Measurements from ENCODE around the gene ZBTB32. TPM values are rescaled to one million over a fixed set of nuclear protein-coding genes. Genes with fewer than 3 reads are reported as not detected.

ZBTB32 gene
- total RNA-seq, 6 donors from 2014 or later: 0.20 to 0.55 (median 0.30) TPM; not detected in 3

DNA sequence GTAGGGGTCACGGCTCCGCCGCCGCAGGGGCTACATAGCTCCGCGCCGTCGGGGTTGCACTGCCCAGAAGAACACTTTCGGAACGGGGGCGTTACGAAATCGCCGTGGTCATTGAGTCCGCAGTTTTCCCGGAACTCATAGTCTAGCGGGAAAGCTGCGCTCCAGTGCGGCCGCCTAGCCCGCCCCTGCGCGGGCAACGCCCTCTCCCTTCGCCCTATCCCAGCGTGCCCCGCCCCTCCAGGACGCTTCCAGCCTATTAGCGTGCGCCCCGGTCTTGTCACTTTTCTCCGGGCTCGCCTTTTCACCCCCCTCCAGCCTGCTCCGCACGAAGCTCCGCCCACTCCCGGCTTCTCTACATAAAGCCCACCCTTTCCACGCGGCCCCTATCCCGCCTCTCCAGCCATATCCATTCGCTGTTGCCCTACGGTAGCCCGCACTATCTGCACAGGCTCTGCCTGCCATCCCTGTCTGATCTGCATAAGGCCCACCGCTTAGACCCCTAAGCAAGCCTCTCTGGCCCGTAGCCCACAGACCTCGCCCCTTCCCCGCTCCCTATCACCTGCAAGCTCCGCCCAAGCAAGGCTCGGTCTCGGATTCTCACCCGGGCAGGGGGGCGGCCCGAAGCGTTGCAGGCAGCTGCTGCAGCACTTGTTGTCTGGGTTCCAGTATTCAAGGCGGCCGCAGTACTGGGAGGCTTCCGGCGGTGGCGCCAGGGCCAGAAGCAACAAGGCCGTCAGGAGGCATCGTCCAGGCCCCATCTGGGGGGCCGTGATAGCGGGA is 36.3 kb downstream of the ZBTB32 start:
- H3K36me3 ChIP-seq: peaks cover 2 to 37% (median 28%) of the 10 kb centered on the region in 4 donors
- DNase-seq (peak; percentile 97 to 99), ATAC-seq (ENCODE audit: low FRiP score in 2 of 2) (peak; percentile 90 to 96)
- peaks cover 21 to 47% (median 35%) of the 10 kb centered on the region in 4 donors for H3K4me1 ChIP-seq
- no peaks in the 10 kb centered on the region for H3K27me3 ChIP-seq
- TF ChIP-seq POLR2AphosphoS5 (IDR thresholded peaks at IDR 0.05) (peak; percentile 81 to 87), EP300 (IDR thresholded peaks at IDR 0.05) (peak in 3 of 4 donors; percentile 44 to 90 (median 51)), POLR2A (IDR thresholded peaks at IDR 0.05) (peak in 2 of 4 donors; percentile 27 to 64)
- TF ChIP-seq, protein P1, sequence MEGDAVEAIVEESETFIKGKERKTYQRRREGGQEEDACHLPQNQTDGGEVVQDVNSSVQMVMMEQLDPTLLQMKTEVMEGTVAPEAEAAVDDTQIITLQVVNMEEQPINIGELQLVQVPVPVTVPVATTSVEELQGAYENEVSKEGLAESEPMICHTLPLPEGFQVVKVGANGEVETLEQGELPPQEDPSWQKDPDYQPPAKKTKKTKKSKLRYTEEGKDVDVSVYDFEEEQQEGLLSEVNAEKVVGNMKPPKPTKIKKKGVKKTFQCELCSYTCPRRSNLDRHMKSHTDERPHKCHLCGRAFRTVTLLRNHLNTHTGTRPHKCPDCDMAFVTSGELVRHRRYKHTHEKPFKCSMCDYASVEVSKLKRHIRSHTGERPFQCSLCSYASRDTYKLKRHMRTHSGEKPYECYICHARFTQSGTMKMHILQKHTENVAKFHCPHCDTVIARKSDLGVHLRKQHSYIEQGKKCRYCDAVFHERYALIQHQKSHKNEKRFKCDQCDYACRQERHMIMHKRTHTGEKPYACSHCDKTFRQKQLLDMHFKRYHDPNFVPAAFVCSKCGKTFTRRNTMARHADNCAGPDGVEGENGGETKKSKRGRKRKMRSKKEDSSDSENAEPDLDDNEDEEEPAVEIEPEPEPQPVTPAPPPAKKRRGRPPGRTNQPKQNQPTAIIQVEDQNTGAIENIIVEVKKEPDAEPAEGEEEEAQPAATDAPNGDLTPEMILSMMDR (IDR thresholded peaks at IDR 0.05): peak in 4 of 6 experiments; percentile 16 to 41 (median 20)
- H3K27ac ChIP-seq: peak overlapping the region; percentile 79 to 91 (median 88)
- H3K4me3 ChIP-seq: peak overlapping the region; percentile 68 to 77 (median 74)
- 1% methylated on average over 43 to 55 of the region's 63 CpGs for WGBS, 2 donors
- no peaks in the 10 kb centered on the region for H3K9me3 ChIP-seq

DNA sequence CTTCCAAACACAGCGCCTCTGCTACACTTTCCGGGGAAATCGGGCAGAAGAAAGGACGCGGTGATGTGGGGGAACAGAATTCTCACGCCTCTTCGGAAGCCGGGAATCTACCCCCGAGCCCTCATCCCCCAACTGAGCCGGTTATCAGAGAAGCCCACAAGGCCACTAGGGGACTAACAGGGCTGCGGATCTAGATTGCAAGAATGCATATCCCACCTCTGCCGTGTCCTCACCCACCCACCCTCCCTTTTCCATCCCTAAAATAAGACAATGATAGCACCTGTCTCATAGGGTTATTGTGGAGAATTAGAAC is 36.8 kb downstream of the ZBTB32 start:
- Histone ChIP-seq H3K4me1 (peaks cover 24 to 53% (median 39%) of the 10 kb centered on the region in 4 donors), H3K9me3 (no peaks in the 10 kb centered on the region), H3K27ac (peak overlapping the region; percentile 79 to 91 (median 88)), H3K27me3 (no peaks in the 10 kb centered on the region), H3K4me3 (peak overlapping the region; percentile 68 to 77 (median 74)), H3K36me3 (peaks cover 2 to 35% (median 26%) of the 10 kb centered on the region in 4 donors)
- ATAC-seq (ENCODE audit: low FRiP score in 2 of 2) (no peak), DNase-seq (peak in 1 of 2 donors; percentile 19)
- 7 to 21% methylated on average over 3 to 9 of the region's 12 CpGs for WGBS, 2 donors
- TF ChIP-seq, protein P1 (IDR thresholded peaks at IDR 0.05): peak in 1 of 6 experiments; percentile 3
- TF ChIP-seq POLR2AphosphoS5 (IDR thresholded peaks at IDR 0.05): no peak

DNA sequence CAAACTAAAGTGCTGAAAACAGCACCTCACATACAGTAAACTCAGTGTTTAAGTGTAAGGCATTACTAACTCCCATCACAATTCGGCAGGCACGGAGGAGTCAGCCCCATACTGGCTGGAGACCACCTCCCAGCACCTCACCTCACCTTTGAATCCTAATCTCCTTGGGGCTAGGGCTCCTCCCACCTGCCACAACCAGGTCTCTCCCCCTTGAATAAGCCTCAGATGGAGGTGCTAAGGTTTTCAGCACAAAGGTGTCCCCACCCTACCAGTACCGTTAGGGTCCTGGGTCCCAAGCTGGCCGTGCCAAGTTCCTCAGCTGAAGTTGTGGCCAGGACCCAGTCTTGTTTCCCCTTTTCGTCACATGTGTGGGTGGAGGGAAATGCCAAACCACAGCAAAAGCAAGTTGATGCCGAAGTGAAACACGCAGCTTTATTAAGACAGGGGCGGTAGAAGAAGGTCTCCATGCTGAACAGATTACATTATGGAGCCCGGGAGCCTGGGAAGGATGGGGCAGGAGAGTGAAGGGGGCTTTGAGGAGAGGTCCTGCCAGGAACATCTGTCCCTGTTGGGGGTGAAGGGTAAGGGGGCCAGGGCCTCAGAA is 37.9 kb downstream of the ZBTB32 start, which contains the start of gene IGFLR1:
Gene IGFLR1 (minus strand): TSS at position 332 of the 604 bp plus-strand sequence. CDS start 1,272 bp downstream, outside the sequence.
- 60 to 77% methylated on average over 9 of the region's 9 CpGs for WGBS, 2 donors
- no peak for TF ChIP-seq EP300 (IDR thresholded peaks at IDR 0.05)
- TF ChIP-seq, protein P1 (IDR thresholded peaks at IDR 0.05): no peak
- peak in 1 of 4 donors; percentile 52 for TF ChIP-seq POLR2A (IDR thresholded peaks at IDR 0.05)
- TF ChIP-seq POLR2AphosphoS5 (IDR thresholded peaks at IDR 0.05): peak in 1 of 2 donors; percentile 24
- H3K27ac ChIP-seq: peak within 1 kb of the TSS; percentile 79 to 91 (median 88)
- ATAC-seq (ENCODE audit: low FRiP score in 2 of 2) (no peak), DNase-seq (peak in 1 of 2 donors; percentile 73)
- H3K9me3 ChIP-seq: no peaks in the 10 kb centered on the region
- peaks cover 30 to 60% (median 45%) of the 10 kb centered on the region in 4 donors for H3K4me1 ChIP-seq
- H3K27me3 ChIP-seq: no peaks in the 10 kb centered on the region
- peaks cover 2 to 24% (median 16%) of the 10 kb centered on the region in 4 donors for H3K36me3 ChIP-seq
- peak within 1 kb of the TSS in 3 of 4 donors; percentile 68 to 77 (median 70) for H3K4me3 ChIP-seq

DNA sequence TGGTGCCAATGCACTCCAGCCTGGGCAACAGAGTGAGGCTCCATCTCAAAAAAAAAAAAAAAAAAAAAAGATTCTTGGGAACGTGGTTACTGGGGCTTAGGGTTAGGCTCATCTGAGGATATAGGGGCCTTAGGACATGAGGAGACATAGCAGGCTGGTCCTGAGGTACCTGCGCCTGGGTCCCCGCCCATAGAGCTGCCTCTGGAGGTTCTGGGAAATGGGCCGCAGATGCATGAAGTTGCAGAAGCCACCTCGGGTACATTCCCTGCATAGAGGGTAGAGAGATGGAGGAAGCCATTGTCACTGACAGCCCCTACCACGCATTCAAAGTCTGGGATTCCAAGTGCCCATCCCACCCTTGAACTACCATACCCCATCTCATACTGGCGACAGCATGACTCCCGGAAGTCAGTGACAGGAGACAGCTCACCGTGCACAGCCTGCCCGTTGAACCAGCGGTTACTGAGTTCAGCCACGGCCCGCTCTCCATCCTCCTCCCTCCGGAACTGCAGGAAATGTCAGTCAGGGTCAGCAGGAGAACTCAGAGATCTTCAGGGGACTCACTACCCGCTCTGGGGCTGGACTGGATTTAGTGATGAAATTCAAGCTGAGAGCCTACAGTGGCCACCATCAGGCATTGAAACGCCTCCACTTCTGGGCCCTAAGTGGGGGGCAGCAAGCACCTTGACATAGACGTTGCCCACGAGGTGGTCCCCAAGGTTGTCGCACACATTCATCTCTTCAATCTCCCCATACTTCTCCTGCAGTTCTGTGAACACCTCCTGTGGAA is 39.5 kb downstream of the ZBTB32 start:
- DNase-seq (no peak), ATAC-seq (ENCODE audit: low FRiP score in 2 of 2) (no peak)
- Histone ChIP-seq H3K27ac (peak overlapping the region; percentile 99 to 100 (median 100)), H3K4me3 (peak overlapping the region in 3 of 4 donors; percentile 63 to 91 (median 87)), H3K9me3 (no peaks in the 10 kb centered on the region), H3K4me1 (peaks cover 37 to 67% (median 52%) of the 10 kb centered on the region in 4 donors), H3K27me3 (no peaks in the 10 kb centered on the region), H3K36me3 (peaks cover 0 to 8% (median 2%) of the 10 kb centered on the region in 4 donors)
- 89 to 94% methylated on average over 15 to 19 of the region's 19 CpGs for WGBS, 2 donors
- TF ChIP-seq POLR2A (IDR thresholded peaks at IDR 0.05): no peak
- TF ChIP-seq, protein P1 (IDR thresholded peaks at IDR 0.05): no peak
- no peak for TF ChIP-seq EP300 (IDR thresholded peaks at IDR 0.05)

Measured in upper lobe of left lung (tissue), 6 donors.